Vagina (tissue), 2 donors: Measurements from ENCODE around the gene MED16. TPM values are rescaled to one million over a fixed set of nuclear protein-coding genes. Genes with fewer than 3 reads are reported as not detected.
A peak's percentile ranks its signal among the peaks of the same experiment; 100 is the strongest.

Experiments
- DNase-seq, 2 donors: peaks; one replicate each; pipeline ENCODE4 v3.0.0-alpha.2; 2017; ENCODE audit errors: extremely low spot score in 2 of 2
- H3K27ac ChIP-seq: fragments of 200-600 bp; sonication (generic); one replicate; pipeline ENCODE4 v1.5.1; 2019
- H3K27me3 ChIP-seq: fragments of 200-600 bp; sonication (generic); one replicate; pipeline ENCODE4 v1.5.1; 2019
- H3K36me3 ChIP-seq, 2 donors: fragments of 200-600 bp; sonication (generic); one replicate each; pipeline ENCODE4 v1.5.1; 2017 to 2019
- H3K4me1 ChIP-seq: fragments of 200-600 bp; sonication (generic); one replicate; pipeline ENCODE4 v1.5.1; 2019
- H3K4me3 ChIP-seq, 2 donors: fragments of 200-600 bp; sonication (generic); 1 replicate in 1 of 2; 2 replicates in 1 of 2; pipeline ENCODE4 v1.5.1; 2016 to 2019
- H3K9me3 ChIP-seq: fragments of 200-600 bp; sonication (generic); one replicate; pipeline ENCODE4 v1.5.1; 2019
- POLR2A ChIP-seq, 2 donors: fragments of 450-650 bp; IDR thresholded peaks; one replicate each; pipeline ENCODE4 v1.6.1; 2017; ENCODE audit warnings: antibody characterized with exemption in 2 of 2, mild to moderate bottlenecking in 2 of 2, moderate library complexity in 2 of 2
- POLR2AphosphoS5 ChIP-seq, 2 donors: sonication (generic); formaldehyde crosslinking; IDR thresholded peaks; one replicate each; pipeline ENCODE4 v1.9.0; 2017; ENCODE audit warnings: antibody characterized with exemption in 2 of 2, mild to moderate bottlenecking in 2 of 2, low read depth in 1 of 2; ENCODE audit not compliant: insufficient read depth in 1 of 2
- intact Hi-C: fragments of 100-400 bp; cut with DNase I; formaldehyde crosslinking; loops from one replicate; pipeline ENCODE4 v1.15.1; 2023
- total RNA-seq: library from RNA; depleted of rRNA; stranded (reverse); fragments of >200 nt; gene quantifications from one replicate; pipeline ENCODE4 v1.2.3, GENCODE V29; 2016
- TF ChIP-seq, protein P1 (sequence below), 3 experiments: fragments of 450-650 bp in 2 of 3; fragments of 200-600 bp in 1 of 3; sonication (generic) in 1 of 3; IDR thresholded peaks; one replicate each; pipeline ENCODE4 v1.5.1; 2017 to 2019; ENCODE audit warnings: antibody characterized with exemption in 3 of 3, mild to moderate bottlenecking in 2 of 3, moderate library complexity in 2 of 3

MED16 gene
- total RNA-seq, 1 donor from 2014 or later: 46.9 TPM

DNA sequence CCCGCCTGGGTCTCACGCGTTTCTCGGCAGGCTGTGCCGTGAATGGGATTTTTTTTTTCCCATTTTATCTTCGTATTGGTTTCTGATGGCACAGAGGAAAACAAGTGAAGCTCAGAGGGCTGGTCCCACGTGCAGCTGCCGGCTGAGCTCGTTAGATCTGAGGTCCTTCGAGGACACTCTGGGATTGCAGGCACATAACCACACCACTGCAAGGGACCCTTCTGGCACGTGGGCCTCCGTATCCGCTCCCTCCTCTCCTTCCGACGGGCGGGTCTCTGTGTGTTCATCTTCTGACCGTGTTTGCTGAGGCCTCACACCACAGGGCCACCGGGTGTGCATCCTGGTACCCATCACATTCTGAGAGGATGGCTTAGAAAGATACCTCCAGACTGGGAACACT, 16.9 kb downstream of the MED16 start:
- peaks cover 12% of the 10 kb centered on the region for H3K4me1 ChIP-seq
- no peak for TF ChIP-seq POLR2A (IDR thresholded peaks at IDR 0.05)
- TF ChIP-seq POLR2AphosphoS5 (IDR thresholded peaks at IDR 0.05; ENCODE audit: insufficient read depth in 1 of 2, low read depth in 1 of 2): no peak
- TF ChIP-seq, protein P1, sequence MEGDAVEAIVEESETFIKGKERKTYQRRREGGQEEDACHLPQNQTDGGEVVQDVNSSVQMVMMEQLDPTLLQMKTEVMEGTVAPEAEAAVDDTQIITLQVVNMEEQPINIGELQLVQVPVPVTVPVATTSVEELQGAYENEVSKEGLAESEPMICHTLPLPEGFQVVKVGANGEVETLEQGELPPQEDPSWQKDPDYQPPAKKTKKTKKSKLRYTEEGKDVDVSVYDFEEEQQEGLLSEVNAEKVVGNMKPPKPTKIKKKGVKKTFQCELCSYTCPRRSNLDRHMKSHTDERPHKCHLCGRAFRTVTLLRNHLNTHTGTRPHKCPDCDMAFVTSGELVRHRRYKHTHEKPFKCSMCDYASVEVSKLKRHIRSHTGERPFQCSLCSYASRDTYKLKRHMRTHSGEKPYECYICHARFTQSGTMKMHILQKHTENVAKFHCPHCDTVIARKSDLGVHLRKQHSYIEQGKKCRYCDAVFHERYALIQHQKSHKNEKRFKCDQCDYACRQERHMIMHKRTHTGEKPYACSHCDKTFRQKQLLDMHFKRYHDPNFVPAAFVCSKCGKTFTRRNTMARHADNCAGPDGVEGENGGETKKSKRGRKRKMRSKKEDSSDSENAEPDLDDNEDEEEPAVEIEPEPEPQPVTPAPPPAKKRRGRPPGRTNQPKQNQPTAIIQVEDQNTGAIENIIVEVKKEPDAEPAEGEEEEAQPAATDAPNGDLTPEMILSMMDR (IDR thresholded peaks at IDR 0.05): no peak
- no peak overlapping the region for H3K4me3 ChIP-seq
- H3K27ac ChIP-seq: no peak overlapping the region
- H3K27me3 ChIP-seq: no peaks in the 10 kb centered on the region
- peaks cover 0 to 46% of the 10 kb centered on the region in 2 donors for H3K36me3 ChIP-seq
- intact Hi-C loops: no loop called here
- no peak for DNase-seq
- no peaks in the 10 kb centered on the region for H3K9me3 ChIP-seq

DNA sequence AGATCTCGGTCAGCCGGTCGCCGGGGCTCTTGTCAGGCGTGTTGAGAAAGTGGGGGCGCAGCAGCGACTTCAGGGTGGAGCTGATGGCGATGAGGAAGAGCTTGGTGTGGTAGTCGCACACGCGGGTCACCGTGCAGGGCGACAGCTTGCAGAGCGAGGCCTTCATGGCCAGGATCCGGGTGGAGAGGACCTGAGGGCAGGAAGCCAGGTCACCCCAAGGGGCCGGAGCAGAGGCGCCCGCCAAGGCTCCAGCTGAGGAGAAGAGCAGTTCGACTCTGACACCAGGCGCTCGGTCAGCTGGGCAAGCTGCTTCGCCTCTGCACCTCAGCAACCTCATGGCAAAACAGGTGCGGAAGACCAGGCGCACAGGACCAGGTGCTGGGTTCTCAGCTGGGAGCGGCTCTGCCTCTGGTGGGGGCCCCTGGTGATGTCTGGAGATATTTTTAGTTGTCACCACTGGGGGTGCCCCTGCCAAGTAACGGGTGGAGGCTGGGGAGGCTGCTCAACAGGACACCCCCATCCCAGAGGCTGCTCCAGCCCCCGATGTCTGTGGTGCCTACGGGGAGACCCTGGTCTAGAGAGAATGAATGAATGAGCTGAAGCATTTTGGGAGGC, 17.6 kb downstream of the MED16 start:
- peaks cover 17% of the 10 kb centered on the region for H3K4me1 ChIP-seq
- TF ChIP-seq, protein P1 (IDR thresholded peaks at IDR 0.05): no peak
- TF ChIP-seq POLR2AphosphoS5 (IDR thresholded peaks at IDR 0.05; ENCODE audit: insufficient read depth in 1 of 2, low read depth in 1 of 2): peak in 1 of 2 donors; percentile 11
- DNase-seq: no peak
- H3K4me3 ChIP-seq: no peak overlapping the region
- H3K27ac ChIP-seq: no peak overlapping the region
- H3K27me3 ChIP-seq: no peaks in the 10 kb centered on the region
- intact Hi-C loops: no loop called here
- H3K9me3 ChIP-seq: no peaks in the 10 kb centered on the region
- peaks cover 0 to 46% of the 10 kb centered on the region in 2 donors for H3K36me3 ChIP-seq

DNA sequence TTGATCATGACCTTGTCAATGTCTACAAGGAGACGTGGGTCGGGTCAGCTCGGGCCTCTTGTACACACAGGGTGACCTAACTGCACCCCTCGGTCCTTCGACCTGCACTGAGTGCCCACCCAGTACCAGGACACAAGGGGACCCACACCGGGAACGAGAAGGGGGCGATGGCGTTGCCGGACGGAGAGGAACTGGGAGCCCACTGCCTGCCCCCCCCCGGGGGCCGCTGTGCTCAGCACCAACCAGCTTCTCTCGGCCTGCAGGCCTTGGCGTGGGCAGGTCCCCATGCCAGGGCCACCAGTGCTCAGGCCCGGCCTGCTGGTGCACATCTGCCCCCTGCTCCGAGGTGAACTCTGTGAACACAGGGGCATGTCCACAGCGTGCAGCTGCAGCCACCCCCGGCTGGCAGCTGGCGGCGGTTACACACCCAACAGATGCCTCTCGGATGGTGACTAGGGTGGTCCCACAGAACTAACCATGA, 19.4 kb downstream of the MED16 start:
- intact Hi-C loops: no loop called here
- no peak overlapping the region for H3K4me3 ChIP-seq
- H3K27me3 ChIP-seq: no peaks in the 10 kb centered on the region
- no peaks in the 10 kb centered on the region for H3K9me3 ChIP-seq
- H3K27ac ChIP-seq: peak overlapping the region; percentile 81
- H3K4me1 ChIP-seq: peaks cover 35% of the 10 kb centered on the region
- TF ChIP-seq POLR2A (IDR thresholded peaks at IDR 0.05) (no peak), POLR2AphosphoS5 (IDR thresholded peaks at IDR 0.05; ENCODE audit: insufficient read depth in 1 of 2, low read depth in 1 of 2) (no peak)
- TF ChIP-seq, protein P1 (IDR thresholded peaks at IDR 0.05): no peak
- no peak for DNase-seq
- peaks cover 0 to 33% of the 10 kb centered on the region in 2 donors for H3K36me3 ChIP-seq

DNA sequence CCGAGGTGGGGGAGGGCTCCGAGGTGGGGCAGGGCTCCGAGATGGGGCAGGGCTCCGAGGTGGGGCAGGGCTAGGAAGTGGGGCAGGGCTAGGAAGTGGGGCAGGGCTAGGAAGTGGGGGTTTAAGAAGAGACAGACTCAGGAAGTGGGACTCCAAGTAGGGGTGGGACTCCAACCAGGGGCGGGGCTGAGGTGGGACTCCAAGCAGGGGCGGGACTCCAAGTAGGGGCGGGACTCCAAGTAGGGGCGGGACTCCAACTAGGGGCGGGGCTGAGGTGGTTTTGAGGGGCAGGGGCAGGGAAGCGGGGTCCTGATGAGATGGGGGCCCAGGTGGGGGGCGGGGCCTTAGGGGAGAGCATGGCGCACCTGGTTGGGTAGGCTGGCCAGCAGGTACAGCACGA, 19.9 kb downstream of the MED16 start:
- Histone ChIP-seq H3K4me1 (peaks cover 37% of the 10 kb centered on the region), H3K36me3 (peaks cover 0 to 38% of the 10 kb centered on the region in 2 donors), H3K27ac (peak overlapping the region; percentile 81), H3K9me3 (no peaks in the 10 kb centered on the region), H3K4me3 (no peak overlapping the region), H3K27me3 (no peaks in the 10 kb centered on the region)
- no peak for DNase-seq
- intact Hi-C loops: no loop called here
- TF ChIP-seq POLR2AphosphoS5 (IDR thresholded peaks at IDR 0.05; ENCODE audit: insufficient read depth in 1 of 2, low read depth in 1 of 2) (no peak), POLR2A (IDR thresholded peaks at IDR 0.05) (no peak)
- TF ChIP-seq, protein P1 (IDR thresholded peaks at IDR 0.05): no peak

DNA sequence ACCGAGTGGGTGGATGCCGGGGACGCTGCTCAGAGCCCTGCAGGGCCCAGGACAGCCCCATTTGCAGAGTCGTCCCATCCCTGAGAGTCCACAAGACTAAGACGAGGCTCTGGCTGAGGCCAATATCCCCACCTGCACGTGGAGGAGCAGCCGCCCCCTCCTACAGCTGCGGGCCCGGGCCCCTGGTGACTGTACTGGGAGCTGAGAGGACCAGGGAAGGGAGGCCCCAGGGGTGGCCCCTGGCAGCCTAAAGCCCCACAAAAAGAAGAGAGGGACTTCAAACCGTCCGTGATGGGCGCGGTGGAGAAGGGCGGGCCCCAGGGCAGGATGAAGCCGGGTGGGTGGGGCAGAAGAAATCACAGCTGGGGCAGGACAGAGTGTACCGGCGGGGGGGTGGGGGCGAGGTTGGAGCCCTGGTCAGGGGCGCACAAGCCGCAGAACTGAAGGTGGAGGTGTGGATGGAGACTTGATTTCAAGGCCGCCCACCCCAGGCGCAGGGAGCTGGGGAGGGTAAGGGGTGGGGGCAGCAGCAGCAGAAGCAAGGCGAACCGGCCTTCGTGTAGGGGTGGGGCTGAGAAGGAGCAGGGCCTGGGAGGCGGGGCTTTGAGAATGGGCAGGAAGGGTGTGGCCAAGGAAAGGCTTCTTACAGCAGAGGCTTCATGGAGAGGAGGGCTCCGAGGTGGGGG, 20.6 kb downstream of the MED16 start:
- no peak overlapping the region for H3K4me3 ChIP-seq
- peaks cover 44% of the 10 kb centered on the region for H3K4me1 ChIP-seq
- TF ChIP-seq POLR2AphosphoS5 (IDR thresholded peaks at IDR 0.05; ENCODE audit: insufficient read depth in 1 of 2, low read depth in 1 of 2) (no peak), POLR2A (IDR thresholded peaks at IDR 0.05) (no peak)
- TF ChIP-seq, protein P1 (IDR thresholded peaks at IDR 0.05): no peak

More for the DNA sequence above, 20.6 kb downstream of the MED16 start:
- intact Hi-C loops: no loop called here
- no peaks in the 10 kb centered on the region for H3K9me3 ChIP-seq
- no peak for DNase-seq
- peaks cover 0 to 42% of the 10 kb centered on the region in 2 donors for H3K36me3 ChIP-seq
- H3K27ac ChIP-seq: peak overlapping the region; percentile 81
- no peaks in the 10 kb centered on the region for H3K27me3 ChIP-seq
